GM21360 (cell line): ENCODE measurements around the gene NFKB1.

Experiments used
- ATAC-seq: cut with Tn5 transposase; IDR thresholded peaks from one replicate; pipeline ENCODE4 v1.9.1; 2021; ENCODE audit warnings: mild to moderate bottlenecking, moderate library complexity; ENCODE audit not compliant: unreplicated experiment

The NFKB1 gene

DNA sequence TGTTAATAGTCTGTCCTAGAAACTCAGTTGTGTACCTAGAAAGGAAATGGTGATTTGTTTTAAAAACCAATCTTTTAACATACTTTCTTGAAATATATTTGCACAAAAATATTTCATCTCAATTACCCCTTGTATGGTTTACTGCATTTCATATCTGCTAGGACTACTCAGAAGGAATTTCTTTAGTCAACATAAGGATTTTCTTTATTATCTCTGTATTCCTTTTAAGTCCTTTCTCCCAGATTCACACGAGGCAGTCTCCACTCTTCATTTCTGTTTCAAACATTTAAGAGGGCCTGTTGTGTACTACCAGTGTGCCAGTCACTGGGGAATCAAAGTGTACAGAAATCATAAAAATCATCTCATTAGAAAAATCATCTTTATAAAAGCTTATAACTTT lies 28.8 kb downstream of the NFKB1 start:
- no peak for ATAC-seq

DNA sequence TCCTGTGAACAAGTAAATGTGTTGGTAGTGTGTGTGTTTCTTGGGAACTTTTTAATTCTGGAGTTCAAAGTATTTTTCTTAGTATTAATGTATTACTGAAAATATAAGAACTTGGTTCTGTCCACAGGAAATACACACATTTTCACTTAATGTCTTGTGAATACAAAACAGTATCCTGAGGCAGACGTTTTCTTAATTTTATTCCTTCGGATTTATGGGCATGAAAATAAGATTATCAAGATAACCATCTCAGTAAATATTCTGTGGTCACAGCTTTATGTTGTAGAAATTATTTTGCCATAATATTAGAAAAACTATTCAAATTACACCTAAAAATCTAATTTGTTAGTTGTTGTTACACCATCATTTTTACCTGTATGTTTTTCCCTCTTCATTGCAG lies 29.8 kb downstream of the NFKB1 start:
- no peak for ATAC-seq

DNA sequence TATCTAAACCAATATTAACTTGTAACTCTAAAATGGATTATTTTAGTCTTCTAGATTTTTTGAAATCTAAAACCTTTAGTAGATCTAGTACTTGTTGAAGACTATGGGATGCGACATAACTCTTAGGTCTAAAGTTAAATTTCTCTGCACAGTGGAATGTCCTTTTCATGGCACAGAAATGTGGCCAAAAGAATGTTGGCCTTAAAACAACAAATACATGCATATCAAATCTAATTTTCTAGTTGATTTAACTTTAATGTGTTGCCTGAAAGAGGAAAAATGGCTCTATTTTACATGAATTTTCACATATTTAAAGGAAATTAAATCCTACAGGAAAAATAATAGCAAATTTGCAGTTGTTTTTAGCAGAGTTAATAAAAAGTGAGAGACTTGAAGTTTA lies 30.3 kb downstream of the NFKB1 start:
- no peak for ATAC-seq

DNA sequence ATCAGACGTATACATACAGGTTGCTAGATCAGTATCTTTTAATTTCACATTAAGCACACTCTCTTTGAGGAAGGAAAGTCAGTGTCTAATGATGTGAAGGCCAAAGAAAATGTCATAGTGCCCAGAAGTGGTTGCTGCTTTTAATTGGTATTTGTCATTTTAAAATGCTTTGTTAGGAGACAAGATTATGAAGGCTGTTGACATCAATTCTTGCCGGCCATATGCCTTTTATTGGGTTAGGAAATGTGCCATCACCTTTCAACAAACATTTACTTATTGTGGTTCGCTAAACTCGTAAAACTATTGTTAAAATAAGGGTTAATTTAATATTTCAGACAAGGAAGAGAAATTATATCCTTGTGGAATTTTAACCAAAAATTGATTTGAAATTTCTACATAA lies 32.2 kb downstream of the NFKB1 start:
- ATAC-seq = no peak

DNA sequence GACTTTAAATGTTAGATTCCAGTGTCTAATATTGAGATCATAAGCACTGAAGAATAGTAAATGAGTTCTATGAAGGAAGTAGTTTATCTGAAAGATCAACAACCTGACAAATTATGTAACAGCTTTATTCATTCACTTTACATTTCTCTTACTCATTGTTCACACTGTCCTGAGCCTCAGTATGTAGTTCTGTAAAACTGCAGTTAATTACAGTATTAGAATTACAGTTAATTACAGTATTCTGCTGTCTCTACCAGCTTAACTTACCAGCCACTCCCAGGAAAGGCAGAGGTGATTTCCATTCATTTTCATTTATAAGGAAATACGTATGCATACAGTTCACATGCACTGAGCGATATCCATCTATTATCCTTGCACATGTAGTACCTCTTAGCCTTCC lies 32.7 kb downstream of the NFKB1 start:
- ATAC-seq = no peak

DNA sequence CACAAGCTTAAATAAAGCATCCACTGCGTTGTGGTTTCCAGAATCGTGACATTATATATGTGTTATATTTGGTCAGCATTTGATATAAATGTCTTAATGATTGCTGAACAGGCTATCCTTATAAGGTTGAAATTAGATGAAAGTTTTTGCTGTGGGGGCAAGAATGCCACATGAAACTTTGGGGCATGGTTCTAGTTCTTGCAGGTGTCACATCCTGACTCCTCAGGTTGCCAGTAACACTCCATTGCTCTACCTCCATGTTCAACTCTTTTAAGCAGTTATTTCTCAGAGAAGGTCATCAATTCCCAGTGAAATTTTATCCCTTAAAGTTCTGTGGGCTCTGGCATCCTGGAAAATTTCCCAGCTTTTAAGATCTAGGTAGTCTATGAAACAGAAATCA lies 33.7 kb downstream of the NFKB1 start:
- no peak for ATAC-seq

DNA sequence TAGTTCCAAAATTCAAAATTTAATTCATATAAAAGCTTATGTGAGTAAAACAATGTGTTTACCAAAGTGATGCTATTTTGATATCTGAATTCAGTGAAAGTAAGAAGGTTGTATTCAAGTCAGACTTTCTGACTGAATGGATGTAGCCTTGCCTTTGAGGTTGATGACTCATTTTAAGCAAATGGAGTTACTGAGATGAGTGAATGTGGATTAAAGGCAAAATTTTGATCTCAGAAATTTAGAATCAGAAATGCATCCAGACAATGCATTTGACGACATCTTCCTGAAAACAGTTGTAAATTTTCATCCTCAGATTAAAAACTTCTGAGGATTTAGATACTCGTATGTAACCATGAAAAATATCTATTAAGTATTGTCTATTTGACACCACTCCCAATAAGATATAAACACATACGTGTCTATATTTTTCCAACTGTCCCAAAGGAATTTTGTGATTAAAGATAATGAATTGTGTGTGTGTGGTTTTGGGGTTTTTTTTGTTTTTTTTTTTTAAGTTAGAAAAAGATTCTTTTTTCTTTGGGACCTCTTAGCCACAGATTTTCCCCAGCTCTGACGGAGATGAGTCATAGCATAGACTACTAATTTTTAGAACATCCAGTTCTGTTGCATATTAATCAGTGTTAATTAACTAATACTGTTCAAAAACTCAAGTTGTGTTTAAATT lies 34.4 kb downstream of the NFKB1 start:
- peak; percentile 69 for ATAC-seq

DNA sequence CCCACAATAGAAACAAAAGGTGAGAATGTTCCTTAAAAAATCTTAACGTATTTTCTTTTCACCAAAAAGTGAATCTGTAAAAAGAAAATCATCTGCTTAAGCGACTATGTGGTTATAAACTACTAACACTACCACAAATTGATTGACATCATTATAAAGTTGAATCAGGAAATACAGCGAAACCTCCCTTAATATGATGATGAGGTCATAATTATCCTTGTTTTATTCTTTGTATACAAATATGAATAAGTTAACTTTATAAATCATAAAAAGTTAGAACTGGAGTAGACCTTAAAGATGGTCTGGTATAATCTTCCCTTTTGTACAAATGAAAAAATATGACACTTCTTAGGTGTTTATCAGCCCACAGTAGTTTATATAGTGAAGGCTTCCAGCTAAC lies 35.6 kb downstream of the NFKB1 start:
- ATAC-seq = no peak

DNA sequence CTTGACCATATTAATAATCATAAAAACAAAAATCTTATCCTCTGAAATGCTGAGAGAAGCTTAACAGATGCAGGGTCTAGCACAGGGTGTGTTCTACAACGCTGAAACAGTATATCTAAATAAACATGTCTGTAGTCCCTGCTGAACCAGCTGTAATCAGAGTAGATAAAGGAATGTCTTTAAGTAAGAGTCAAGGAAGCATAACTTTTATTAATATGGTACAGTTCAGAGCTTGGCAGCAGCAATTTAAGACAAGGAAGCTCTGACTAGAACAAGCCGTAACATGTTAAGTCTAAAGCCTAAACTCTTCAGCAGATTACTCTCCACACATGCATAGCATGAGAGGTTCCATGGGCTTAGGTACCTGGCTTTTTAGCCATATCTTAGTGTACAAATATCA lies 36.1 kb downstream of the NFKB1 start:
- ATAC-seq = no peak

DNA sequence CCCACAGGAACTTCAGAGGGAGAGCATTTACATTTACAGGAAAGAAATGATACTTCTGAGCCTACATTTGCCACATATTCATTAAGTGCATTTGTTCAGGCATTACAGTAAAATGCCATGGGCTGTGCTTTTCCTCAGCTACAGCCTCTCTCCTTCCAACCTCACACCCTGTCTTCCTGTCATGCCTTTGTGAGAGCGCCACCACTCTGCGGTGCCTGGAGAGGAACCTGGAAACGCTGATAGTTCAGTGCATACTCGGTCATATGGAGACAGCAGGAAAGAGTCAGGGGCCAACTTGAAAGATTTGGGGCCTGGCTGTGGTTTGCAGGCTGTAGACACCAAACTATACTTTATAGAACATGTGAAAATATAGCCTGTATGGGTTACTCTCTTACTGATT lies 40.5 kb downstream of the NFKB1 start:
- ATAC-seq = no peak

DNA sequence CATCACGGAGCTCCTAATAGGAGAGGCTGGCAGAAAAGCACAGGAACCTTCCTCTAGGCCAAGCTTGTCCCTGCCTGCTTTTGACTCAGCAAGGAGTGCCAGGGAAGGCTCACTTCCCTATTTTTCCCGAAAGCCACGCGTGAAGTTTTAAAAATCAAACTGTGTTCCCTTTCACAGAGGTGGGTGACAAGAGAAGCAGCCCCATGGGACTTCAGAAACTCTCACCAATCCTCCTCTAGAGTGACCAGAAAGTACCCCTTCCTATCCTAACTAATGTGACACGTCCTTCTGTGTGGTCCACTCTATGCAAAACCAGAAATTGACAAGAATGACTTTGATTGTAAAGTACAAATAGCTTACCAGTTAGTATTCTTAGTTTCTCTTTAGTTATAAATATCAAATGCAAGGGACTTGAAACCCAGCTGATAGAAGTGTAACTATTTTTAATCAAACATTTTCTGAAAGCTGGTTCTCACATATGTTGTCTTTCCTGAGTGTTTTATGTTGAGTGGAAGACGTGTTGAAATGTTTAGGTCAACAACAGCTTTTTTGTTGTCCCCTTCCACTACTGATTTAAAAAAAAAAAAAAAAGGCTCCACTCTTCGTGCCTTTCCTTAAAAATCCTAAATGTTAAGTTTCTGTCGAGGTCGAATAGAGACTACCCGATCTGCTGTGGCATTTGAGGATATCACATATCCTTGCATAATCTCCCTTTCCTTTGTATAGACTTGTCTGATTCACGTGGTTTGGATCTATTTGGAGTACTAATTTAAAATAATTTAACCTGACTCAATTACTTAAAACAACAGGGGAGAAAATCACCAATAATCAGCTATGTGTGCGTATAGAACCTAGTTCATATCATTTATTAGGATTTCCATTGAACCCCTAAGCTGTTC lies 42.1 kb downstream of the NFKB1 start:
- ATAC-seq = peak; percentile 54

DNA sequence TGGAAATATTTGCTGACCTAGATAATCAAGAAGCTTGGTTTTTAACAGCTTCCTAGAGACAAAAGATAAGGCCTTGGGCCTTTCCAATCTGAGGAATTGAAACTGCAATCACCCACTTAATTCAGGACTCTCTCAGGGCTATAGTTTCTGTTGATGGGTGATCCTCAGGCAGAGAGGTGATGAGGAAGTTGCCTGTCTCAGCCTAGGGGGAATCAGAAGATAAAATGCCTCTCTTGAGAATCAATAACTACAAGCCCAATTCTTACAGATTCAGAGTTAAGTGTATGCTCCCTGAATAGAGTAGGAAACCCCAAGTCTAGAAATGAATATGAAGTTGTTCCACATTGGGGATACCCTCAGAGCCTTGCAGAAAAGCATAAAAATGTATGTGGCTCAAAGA lies 45.5 kb downstream of the NFKB1 start:
- ATAC-seq = peak; percentile 38

DNA sequence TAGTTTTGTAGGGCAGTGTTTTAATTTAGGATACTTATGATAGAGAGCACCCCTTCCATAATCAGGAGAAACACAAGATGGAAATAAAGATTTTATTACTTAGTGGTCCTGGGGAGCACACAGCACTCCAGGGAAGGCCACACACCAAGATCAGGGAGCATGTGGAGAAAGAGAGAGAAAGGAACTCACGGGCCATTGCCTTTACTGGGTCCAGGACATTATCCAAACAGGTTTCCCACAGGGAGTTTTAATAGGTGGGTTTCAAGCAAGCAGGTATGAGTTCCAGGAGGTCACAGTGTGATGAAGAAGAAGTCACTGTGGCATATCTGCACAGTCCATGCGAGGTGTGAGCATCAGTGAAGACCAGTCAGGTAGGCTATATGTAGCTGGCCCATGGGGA lies 46.8 kb downstream of the NFKB1 start:
- no peak for ATAC-seq

DNA sequence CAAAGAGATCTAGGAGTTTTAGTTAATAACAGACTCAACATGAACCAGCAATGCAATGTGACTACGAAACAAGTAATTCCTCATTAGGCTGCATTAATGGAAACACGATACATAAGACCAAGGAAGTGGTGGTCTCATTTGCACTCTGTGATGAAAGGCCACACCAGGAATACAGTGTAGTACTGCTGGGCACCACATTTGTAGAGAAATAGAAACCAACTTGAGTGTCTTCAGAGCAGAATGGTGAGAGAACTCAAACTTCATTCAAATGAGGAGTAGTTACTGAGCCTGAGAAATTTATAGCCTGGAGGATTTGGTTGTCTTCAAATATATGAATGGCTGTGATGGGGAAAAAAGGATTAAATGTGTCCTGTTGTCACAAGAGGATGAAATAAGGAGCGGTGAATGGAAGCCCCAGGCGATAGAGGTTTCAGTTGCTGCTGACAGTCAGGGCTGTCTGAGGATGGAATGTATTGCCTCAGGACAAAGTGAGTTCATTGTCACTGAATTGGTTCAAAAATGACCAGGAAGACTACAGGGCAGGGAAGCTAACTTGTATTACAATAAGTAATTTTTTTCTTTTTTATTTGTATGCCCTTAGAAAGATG lies 50.9 kb downstream of the NFKB1 start:
- ATAC-seq = no peak

DNA sequence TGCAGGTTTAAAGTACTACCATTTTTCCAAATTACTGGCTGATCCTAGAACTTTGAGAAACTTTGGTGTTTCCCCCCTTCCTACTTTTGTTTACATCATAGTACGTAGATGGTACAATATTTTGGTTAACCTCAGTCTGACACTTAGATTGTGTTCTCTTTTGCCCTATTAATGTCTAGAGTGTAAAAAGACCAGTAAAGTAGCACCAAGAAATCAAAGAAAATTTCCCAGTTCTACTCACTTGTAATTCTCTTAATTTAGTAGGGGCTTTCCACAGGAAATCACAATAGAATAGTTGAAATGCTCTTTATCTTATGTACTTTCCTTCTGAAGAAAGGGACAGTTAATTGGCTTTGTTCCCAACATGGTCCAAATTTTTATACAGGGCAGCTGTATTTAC lies 51.6 kb downstream of the NFKB1 start:
- no peak for ATAC-seq

DNA sequence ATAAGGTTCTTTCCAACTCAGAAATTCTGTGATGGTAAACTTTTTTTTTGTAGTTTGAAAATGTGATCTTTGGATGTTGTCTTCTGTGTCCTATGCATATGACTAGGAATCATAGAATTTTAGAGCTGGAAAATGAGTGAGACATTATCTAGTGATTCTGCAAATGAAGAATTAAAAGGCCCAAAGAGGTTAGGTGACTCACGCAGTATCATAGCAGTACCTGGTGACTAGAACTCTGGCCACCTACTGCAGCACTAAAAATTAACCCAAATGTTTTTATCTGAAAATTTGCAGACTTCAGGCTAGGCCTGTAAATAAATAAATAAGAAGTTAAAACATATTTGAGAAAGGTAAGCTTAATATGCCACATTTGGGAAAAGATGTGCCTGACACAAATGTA lies 52.8 kb downstream of the NFKB1 start:
- no peak for ATAC-seq

DNA sequence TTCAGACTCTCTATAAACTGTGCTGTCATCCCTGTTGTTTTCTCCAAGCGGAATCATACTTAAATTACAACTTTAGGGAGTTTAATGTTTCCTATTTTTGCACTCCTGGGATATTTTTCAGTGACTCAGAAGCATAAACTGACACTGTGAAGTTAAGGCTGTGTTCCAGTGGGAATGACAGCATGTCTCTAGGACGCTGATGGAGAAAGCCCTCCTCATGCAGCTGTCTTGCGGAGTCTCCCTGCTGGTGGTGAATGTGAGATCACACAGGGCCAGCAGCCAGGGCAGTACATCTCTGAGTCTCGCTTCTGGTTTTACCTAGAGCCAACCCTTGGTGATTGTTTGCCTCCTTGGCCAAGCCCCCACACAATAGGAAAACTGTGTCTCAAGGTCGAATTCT lies 53.3 kb downstream of the NFKB1 start:
- no peak for ATAC-seq

DNA sequence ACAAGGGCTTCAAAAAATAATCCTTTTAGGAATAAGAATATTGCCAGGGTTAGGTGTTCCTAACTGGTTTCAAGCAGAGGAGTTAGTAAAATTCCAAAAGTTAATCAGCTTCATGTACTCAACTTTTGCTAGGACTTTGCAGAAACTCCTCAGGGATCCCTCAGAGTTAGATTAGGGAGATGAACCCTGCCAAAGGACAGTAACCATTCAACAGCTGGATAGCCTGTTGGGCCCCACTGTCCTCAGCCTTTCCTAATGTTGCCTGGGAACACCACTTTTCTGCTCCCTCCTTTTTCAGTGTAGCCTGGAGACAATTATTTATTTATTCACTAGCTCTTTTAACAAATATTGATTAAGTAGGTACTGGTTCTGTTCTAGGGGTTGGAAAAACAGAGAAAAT lies 53.8 kb downstream of the NFKB1 start:
- ATAC-seq = no peak

DNA sequence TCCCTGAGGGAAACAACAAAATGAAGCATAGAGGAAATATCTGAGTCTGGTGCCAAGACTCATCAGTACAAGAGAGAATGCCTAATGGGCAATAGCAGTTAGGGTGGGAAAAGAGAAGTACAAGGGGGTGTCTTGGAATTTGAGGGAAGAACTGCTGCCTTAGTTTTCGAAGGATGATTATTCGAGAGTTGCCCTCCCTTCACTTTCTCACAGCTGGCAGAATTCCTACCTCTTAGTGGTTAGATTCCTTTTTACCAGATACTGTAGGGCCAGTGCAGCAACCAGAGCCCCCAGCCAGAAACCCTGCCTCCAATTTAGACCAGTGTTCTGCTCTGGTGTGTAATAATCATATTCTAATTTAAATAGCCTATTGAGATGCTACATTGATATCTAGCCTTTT lies 56.5 kb downstream of the NFKB1 start:
- no peak for ATAC-seq

DNA sequence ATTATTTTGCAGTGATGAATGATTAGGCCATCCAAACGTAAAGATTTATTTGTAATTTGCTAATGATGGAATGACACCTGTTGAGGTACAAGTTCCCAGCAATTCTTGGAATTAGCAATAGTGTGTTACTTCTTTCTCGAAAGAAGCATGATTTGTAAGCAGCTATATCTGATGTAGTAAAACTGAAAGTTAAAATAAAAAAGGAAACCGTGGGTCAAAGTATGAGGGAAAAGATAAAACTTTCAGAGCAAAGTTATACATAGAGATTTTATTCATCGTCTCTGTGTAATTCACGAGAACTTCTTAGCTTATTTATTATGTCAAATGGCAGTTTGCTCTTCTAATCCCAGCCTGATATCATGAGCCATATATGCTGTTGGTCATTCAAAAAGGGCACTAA lies 59.0 kb downstream of the NFKB1 start:
- ATAC-seq = no peak

DNA sequence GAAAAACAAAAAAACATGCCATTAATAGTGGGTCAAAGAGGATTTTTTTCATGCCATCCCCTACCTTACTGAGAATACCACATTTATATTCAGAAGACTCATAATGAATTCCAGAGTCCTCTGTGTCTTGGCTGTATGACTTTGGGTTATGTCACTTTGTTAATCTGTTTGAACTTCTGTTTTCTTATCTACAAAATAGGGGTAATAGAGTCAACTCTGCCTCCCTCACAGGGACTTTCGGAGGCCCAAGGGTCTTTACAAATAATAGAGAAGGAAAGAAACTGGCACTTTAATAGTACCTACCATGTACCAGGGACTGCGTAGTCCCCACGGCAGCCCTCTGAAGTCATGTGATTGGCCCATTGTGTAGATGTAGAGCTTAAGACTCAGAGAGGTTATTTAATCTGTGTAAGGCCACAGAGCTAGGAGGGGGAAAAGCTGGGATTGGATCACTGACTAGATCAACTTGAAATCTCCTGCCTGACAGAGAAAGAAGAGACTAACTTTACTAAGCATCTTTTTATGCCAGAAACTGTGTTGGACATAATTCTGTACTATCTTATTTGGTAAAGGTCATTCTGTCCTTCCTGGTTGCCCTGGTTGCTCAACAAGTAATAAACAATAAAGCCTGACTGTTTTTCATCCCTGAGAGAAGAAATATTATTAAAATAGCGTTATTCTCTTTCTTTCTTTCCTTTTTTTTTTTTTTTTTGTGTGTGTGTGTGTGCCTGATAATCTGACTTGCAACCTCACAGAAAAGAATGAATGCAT lies 59.6 kb downstream of the NFKB1 start:
- no peak for ATAC-seq
